Activated CD4-positive, alpha-beta T cell treated with anti-CD3 and anti-CD28 coated beads for 48 hours (primary cell): ENCODE measurements around the gene KIAA1210.
"Not testable (repeated sequence)": the region's sequence is repeated elsewhere in the genome, so short reads cannot be mapped to it uniquely, and the experiment has no call there.

ENCODE experiments used
- DNase-seq: peaks from one replicate; pipeline ENCODE4 v3.0.0-alpha.2; 2020

Gene KIAA1210

GRCh38 chrX:119029656-119030055 lies 98.0 kb downstream of the KIAA1210 start:
- not testable (repeated sequence) for DNase-seq

DNA sequence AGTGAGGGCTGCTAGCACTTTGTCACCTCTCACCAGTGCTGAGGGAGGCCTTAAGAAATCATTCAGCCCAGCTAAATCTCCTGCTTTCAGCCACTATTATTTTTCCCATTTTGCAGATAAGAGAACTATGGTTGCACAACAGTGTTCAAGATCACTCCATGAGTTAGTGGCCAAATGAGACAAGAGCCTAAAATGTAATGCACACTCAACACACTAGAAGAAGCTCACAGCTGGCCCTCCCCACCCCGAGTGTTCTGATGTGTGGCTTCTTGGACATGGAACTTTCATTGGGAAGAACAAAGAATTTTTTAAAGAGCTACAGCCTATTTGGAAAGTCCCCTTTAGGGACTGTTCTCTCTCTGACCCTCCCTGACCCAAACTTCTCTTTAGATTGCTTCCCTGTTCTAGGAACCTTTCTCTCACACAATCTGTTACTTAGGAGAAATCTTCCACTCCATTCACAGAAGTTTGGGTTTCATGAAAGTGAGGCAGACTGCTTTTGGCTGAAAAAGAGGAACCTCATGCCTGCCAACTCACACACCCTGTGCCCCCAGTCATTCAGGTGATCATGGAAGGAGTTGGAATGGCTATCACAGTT lies 98.8 kb downstream of the KIAA1210 start:
- no peak for DNase-seq
